ENCODE measurements around the gene SPOCK1.

SPOCK1 gene

GRCh38 chr5:137215780-137216179 is 283.3 kb downstream of the SPOCK1 start:
- DNase-seq: no peak

GRCh38 chr5:137215261-137215660 is 283.9 kb downstream of the SPOCK1 start:
- DNase-seq: no peak

- no peak for DNase-seq
Measured at GRCh38 chr5:137214446-137215189, 284.5 kb downstream of the SPOCK1 start.

GRCh38 chr5:137212471-137212870 is 286.7 kb downstream of the SPOCK1 start:
- DNase-seq: no peak

- DNase-seq: no peak
Measured at GRCh38 chr5:137209232-137209809, 289.8 kb downstream of the SPOCK1 start.

- DNase-seq: no peak
Measured at GRCh38 chr5:137207023-137207760, 291.9 kb downstream of the SPOCK1 start.

GRCh38 chr5:137206030-137206715 is 293.0 kb downstream of the SPOCK1 start:
- DNase-seq: peak; percentile 79

GRCh38 chr5:137205231-137206027 is 293.7 kb downstream of the SPOCK1 start:
- no peak for DNase-seq

GRCh38 chr5:137203011-137203632 is 296.0 kb downstream of the SPOCK1 start:
- DNase-seq: no peak

- no peak for DNase-seq
Measured at GRCh38 chr5:137201876-137202275, 297.2 kb downstream of the SPOCK1 start.

- DNase-seq: no peak
Measured at GRCh38 chr5:137200906-137201700, 298.0 kb downstream of the SPOCK1 start.

- peak; percentile 66 for DNase-seq
Measured at GRCh38 chr5:137199966-137200365, 299.2 kb downstream of the SPOCK1 start.

- no peak for DNase-seq
Measured at GRCh38 chr5:137199201-137199600, 299.9 kb downstream of the SPOCK1 start.

- no peak for DNase-seq
Measured at GRCh38 chr5:137195483-137195882, 303.6 kb downstream of the SPOCK1 start.

GRCh38 chr5:137194300-137194699 is 304.8 kb downstream of the SPOCK1 start:
- no peak for DNase-seq

- DNase-seq: no peak
Measured at GRCh38 chr5:137192293-137192743, 306.8 kb downstream of the SPOCK1 start.

- no peak for DNase-seq
Measured at GRCh38 chr5:137191179-137191578, 307.9 kb downstream of the SPOCK1 start.

GRCh38 chr5:137190441-137190840 is 308.7 kb downstream of the SPOCK1 start:
- no peak for DNase-seq

- no peak for DNase-seq
Measured at GRCh38 chr5:137190031-137190430, 309.1 kb downstream of the SPOCK1 start.

- DNase-seq: no peak
Measured at GRCh38 chr5:137188566-137188965, 310.6 kb downstream of the SPOCK1 start.
